Measurements from ENCODE around the gene NOTCH1. TPM values are rescaled to one million over a fixed set of nuclear protein-coding genes. Genes with fewer than 3 reads are reported as not detected.

The NOTCH1 gene
- total RNA-seq, 4 donors from 2014 or later, result 71.0 to 160 (median 114) TPM

DNA sequence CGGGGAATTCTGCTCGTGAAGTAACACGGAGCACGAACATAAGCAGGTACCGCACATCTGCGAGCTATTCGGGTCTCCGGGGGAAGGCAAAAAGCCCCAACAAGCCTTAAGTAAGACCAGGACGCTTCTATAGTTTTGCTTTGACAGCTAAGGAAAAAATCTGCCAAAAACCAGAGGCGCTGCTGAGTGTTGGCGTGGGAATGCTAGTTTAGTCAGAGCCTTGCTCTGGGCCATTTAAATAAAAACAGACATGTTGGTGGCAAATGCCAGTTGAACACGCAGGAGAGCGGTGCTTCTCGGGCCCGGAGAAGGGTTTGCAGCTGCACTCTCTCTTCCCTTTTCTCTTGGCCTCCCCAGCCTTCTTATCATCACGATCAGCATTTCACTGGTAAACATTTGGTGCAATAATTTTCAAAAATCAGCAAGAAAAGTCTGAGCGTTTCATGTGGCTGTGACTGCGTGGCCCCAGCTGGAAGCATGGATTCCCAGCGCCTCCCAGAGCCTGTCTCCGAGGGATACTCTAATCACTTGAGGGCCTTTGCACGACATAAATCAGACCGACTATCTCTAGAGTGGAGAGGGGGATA lies 6.4 kb upstream of the NOTCH1 start:
- TF ChIP-seq EP300 (IDR thresholded peaks at IDR 0.05) (no peak), POLR2AphosphoS5 (IDR thresholded peaks at IDR 0.05) (no peak), POLR2A (IDR thresholded peaks at IDR 0.05) (no peak)
- TF ChIP-seq, protein P1, sequence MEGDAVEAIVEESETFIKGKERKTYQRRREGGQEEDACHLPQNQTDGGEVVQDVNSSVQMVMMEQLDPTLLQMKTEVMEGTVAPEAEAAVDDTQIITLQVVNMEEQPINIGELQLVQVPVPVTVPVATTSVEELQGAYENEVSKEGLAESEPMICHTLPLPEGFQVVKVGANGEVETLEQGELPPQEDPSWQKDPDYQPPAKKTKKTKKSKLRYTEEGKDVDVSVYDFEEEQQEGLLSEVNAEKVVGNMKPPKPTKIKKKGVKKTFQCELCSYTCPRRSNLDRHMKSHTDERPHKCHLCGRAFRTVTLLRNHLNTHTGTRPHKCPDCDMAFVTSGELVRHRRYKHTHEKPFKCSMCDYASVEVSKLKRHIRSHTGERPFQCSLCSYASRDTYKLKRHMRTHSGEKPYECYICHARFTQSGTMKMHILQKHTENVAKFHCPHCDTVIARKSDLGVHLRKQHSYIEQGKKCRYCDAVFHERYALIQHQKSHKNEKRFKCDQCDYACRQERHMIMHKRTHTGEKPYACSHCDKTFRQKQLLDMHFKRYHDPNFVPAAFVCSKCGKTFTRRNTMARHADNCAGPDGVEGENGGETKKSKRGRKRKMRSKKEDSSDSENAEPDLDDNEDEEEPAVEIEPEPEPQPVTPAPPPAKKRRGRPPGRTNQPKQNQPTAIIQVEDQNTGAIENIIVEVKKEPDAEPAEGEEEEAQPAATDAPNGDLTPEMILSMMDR (IDR thresholded peaks at IDR 0.05), result no peak
- Histone ChIP-seq H3K9me3 (no peaks in the 10 kb centered on the region), H3K36me3 (no peaks in the 10 kb centered on the region), H3K27ac (peak overlapping the region; percentile 76), H3K4me1 (peaks cover 48% of the 10 kb centered on the region), H3K4me3 (peak overlapping the region; percentile 25), H3K27me3 (no peaks in the 10 kb centered on the region)
- 19% methylated on average over 22 of the region's 22 CpGs for WGBS
- no peak for DNase-seq (ENCODE audit: low spot score in 2 of 2)

DNA sequence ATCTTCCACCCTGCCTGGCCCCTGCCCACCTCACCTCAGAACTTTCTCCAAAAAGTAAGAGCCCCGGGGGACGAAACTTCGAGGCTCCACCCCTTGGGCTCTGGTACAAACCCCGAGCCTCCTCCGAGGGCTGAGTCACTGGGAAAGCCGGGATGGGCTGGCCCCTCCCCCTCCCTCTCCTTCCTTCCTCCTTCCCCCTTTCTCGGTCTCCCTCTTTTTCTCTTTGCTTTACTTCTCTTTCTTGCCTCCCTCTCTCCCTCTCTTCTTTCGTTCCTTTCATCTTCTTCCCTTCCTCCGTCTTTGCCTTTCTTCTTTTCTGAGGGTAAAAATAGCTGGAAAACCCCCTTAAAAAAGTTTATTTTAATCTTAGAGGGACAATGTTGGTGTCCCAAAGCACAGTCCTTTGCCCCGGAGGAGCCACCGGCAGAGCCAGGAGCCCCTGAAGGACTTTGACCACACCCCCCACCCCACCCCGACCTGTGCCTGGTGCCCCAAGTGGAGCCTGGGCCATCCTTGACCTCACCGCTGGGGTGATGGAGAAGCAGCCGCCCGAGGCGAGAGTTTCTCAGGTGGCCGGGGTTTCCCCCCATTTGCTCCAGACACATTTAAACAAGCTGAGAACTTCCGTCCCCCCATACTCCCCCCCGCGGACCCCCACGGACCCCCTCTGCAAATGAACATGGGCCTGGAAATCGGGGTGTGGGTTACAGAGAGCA lies 5.7 kb upstream of the NOTCH1 start:
- H3K27me3 ChIP-seq, result no peaks in the 10 kb centered on the region
- peak in 1 of 2 donors; percentile 87 for DNase-seq (ENCODE audit: low spot score in 2 of 2)
- peaks cover 55% of the 10 kb centered on the region for H3K4me1 ChIP-seq
- peak overlapping the region; percentile 76 for H3K27ac ChIP-seq
- no peaks in the 10 kb centered on the region for H3K9me3 ChIP-seq
- H3K4me3 ChIP-seq, result peak overlapping the region; percentile 25
- whole genome bisulfite sequencing, result 17% methylated on average over 21 of the region's 22 CpGs
- no peaks in the 10 kb centered on the region for H3K36me3 ChIP-seq
- TF ChIP-seq POLR2AphosphoS5 (IDR thresholded peaks at IDR 0.05) (no peak), EP300 (IDR thresholded peaks at IDR 0.05) (no peak), POLR2A (IDR thresholded peaks at IDR 0.05) (no peak)
- TF ChIP-seq, protein P1 (IDR thresholded peaks at IDR 0.05), result no peak

DNA sequence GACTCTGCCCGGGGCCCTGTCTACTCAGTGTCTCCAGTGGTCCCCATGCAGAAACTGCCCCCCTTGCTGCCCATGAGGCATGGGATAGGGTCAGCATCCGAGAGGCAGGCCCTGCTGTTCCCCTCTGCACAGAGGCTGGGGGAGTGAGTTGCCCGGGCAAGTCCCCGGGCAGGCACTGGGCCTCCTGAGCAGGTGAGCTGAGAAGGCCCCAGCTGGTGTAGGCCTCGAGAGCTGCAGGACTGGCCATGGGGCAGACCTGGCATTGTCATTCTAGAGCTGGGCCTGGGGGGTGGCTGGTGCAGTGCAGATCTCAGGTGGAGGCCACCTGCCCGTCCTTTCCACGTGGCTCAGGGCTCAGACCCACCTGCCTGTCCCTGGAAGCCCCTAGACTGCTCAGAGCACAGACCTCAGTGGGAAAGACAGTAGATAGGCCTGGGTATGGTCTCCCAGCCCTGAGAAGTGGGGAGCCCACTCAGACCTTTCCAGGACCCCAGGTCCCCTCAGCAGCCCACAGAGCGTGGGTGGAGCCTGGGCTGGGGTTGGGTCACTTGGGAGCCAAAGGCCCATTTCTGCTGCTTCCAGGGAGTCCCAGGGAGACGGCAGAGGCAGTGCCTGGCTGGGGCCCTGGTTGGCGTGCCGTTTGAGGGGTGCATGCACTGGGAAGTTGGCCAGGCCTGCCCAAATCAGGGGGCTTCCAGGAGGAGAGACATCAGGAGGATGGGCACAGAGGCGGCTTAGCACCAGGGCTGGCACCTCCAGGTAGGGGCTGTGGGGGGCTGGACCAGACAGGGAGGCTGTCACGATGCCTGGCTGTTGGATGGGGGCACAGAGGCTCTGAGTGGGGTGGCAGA lies 4.8 kb upstream of the NOTCH1 start:
- WGBS, result 52% methylated on average over 6 of the region's 13 CpGs
- Histone ChIP-seq H3K27ac (peak overlapping the region; percentile 76), H3K27me3 (no peaks in the 10 kb centered on the region), H3K4me3 (peak overlapping the region; percentile 25), H3K9me3 (no peaks in the 10 kb centered on the region), H3K36me3 (no peaks in the 10 kb centered on the region), H3K4me1 (peaks cover 60% of the 10 kb centered on the region)
- no peak for DNase-seq (ENCODE audit: low spot score in 2 of 2)
- TF ChIP-seq POLR2AphosphoS5 (IDR thresholded peaks at IDR 0.05) (no peak), EP300 (IDR thresholded peaks at IDR 0.05) (no peak), POLR2A (IDR thresholded peaks at IDR 0.05) (no peak)
- TF ChIP-seq, protein P1 (IDR thresholded peaks at IDR 0.05), result no peak

DNA sequence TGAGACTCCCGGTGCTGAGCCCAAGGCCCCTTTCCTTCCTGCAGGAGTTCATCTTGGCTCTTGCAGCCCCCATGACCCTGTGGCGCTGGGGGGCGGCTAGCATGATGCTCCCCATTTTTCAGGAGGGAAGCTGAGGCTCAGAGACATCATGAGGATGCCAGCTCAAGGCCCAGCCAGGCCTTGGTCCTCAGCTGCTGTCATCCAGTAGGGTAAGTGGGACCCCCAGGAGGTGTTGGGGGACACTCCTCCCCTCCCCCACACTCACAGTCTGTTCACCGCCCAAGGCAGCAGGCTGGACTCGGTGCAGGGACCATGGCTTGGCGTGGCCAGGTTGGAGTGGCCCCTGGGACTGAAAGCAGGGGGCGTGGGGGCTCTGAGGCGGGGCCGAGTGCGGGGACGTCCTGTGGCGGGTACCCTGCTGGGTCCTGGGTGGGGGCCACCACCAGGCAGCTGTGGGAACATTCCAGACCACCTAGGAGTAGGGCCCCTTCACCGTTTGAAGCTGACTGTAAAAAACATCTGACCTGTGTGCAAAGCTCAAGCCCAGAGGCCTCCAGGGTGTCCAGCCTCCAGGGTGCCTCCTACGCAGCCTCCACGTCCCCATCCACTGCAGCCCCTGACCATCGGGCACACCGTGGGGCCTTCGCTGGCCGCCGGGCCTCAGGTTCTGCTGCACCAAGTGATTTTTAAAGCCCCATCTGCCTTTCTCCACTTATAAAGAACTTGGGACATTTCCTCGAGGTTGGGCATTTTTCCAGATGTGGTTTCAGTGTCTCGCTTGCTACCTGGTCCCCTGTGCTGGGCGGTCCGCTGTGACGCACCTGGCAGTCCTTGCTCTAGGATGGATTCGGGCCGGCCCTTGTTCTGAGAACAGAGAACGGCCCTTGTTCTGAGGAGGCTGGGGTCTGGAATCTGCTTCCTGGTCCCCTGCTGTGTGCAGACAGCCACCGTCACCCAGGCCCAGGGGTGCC lies 3.4 kb upstream of the NOTCH1 start:
- no peaks in the 10 kb centered on the region for H3K36me3 ChIP-seq
- TF ChIP-seq, protein P1 (IDR thresholded peaks at IDR 0.05), result no peak
- TF ChIP-seq POLR2A (IDR thresholded peaks at IDR 0.05) (no peak), EP300 (IDR thresholded peaks at IDR 0.05) (no peak), POLR2AphosphoS5 (IDR thresholded peaks at IDR 0.05) (no peak)
- peaks cover 66% of the 10 kb centered on the region for H3K4me1 ChIP-seq
- 77% methylated on average over 22 of the region's 29 CpGs for WGBS
- H3K9me3 ChIP-seq, result no peaks in the 10 kb centered on the region
- H3K27ac ChIP-seq, result no peak overlapping the region
- no peaks in the 10 kb centered on the region for H3K27me3 ChIP-seq
- no peak for DNase-seq (ENCODE audit: low spot score in 2 of 2)
- no peak overlapping the region for H3K4me3 ChIP-seq
